KOPT-K1 (cell line): ENCODE results near the gene ELAVL1.
"Not testable (repeated sequence)": the region's sequence is repeated elsewhere in the genome, so short reads cannot be mapped to it uniquely, and the experiment has no call there.

Experiments
- H3K27ac ChIP-seq: fragments of 200-600 bp; sonication (generic); 2 replicates; pipeline ENCODE4 v1.5.1; 2016; ENCODE audit warnings: antibody characterized with exemption, mild to moderate bottlenecking, low read depth, low read length; ENCODE audit not compliant: poor library complexity, severe bottlenecking
- H3K36me3 ChIP-seq: fragments of 200-600 bp; sonication (generic); 2 replicates; pipeline ENCODE4 v1.5.1; 2017; ENCODE audit warnings: antibody characterized with exemption, mild to moderate bottlenecking, low read length, moderate library complexity; ENCODE audit not compliant: insufficient read depth
- H3K9me3 ChIP-seq: fragments of 200-600 bp; sonication (generic); 2 replicates; pipeline ENCODE4 v1.5.1; 2017; ENCODE audit warnings: antibody characterized with exemption, low read length, mild to moderate bottlenecking; ENCODE audit not compliant: insufficient read depth, poor library complexity, severe bottlenecking

ELAVL1 gene

GRCh38 chr19:8005534-8006256 is at the start of gene ELAVL1:
Gene ELAVL1, minus strand, starts transcription at chr19:8005641. Its CDS starts 13,826 bp downstream, at chr19:7991815.
- no peaks in the 10 kb centered on the region for H3K9me3 ChIP-seq
- peak within 1 kb of the TSS; percentile 70 for H3K27ac ChIP-seq
- H3K36me3 ChIP-seq: peaks cover 25% of the 10 kb centered on the region; the same call in 1 of the 2 replicates

GRCh38 chr19:8054169-8054568 is 48.7 kb upstream of the ELAVL1 start:
- no peaks in the 10 kb centered on the region for H3K9me3 ChIP-seq
- H3K27ac ChIP-seq: no peak overlapping the region
- no peaks in the 10 kb centered on the region for H3K36me3 ChIP-seq

GRCh38 chr19:8052464-8052859 is 47.0 kb upstream of the ELAVL1 start, which contains the start of gene CCL25:
Gene CCL25, plus strand, starts transcription at chr19:8052760. Its CDS starts 290 bp downstream, at chr19:8053050.
- H3K36me3 ChIP-seq: no peaks in the 10 kb centered on the region
- H3K9me3 ChIP-seq: no peaks in the 10 kb centered on the region
- no peak within 1 kb of the TSS for H3K27ac ChIP-seq

GRCh38 chr19:8050274-8051096 is 45.0 kb upstream of the ELAVL1 start:
- H3K27ac ChIP-seq: no peak overlapping the region
- no peaks in the 10 kb centered on the region for H3K36me3 ChIP-seq
- no peaks in the 10 kb centered on the region for H3K9me3 ChIP-seq

- Histone ChIP-seq H3K36me3 (no peaks in the 10 kb centered on the region), H3K9me3 (no peaks in the 10 kb centered on the region), H3K27ac (no peak overlapping the region)
Observed at GRCh38 chr19:8046569-8047165, 41.2 kb upstream of the ELAVL1 start.

- H3K9me3 ChIP-seq: no peaks in the 10 kb centered on the region
- no peak overlapping the region for H3K27ac ChIP-seq
- no peaks in the 10 kb centered on the region for H3K36me3 ChIP-seq
Observed at GRCh38 chr19:8045872-8046568, 40.6 kb upstream of the ELAVL1 start.

- no peak overlapping the region for H3K27ac ChIP-seq
- no peaks in the 10 kb centered on the region for H3K9me3 ChIP-seq
- H3K36me3 ChIP-seq: no peaks in the 10 kb centered on the region
Observed at GRCh38 chr19:8044018-8044417, 38.6 kb upstream of the ELAVL1 start.

GRCh38 chr19:8042900-8043299 is 37.5 kb upstream of the ELAVL1 start:
- Histone ChIP-seq H3K36me3 (no peaks in the 10 kb centered on the region), H3K27ac (no peak overlapping the region), H3K9me3 (no peaks in the 10 kb centered on the region)

GRCh38 chr19:8041531-8041931 is 36.1 kb upstream of the ELAVL1 start:
- H3K9me3 ChIP-seq: no peaks in the 10 kb centered on the region
- no peak overlapping the region for H3K27ac ChIP-seq
- no peaks in the 10 kb centered on the region for H3K36me3 ChIP-seq

- no peak overlapping the region for H3K27ac ChIP-seq
- no peaks in the 10 kb centered on the region for H3K36me3 ChIP-seq
- no peaks in the 10 kb centered on the region for H3K9me3 ChIP-seq
Observed at GRCh38 chr19:8039231-8039630, 33.8 kb upstream of the ELAVL1 start.

GRCh38 chr19:8038815-8039214 is 33.4 kb upstream of the ELAVL1 start:
- H3K27ac ChIP-seq: no peak overlapping the region
- H3K9me3 ChIP-seq: no peaks in the 10 kb centered on the region
- no peaks in the 10 kb centered on the region for H3K36me3 ChIP-seq

- no peaks in the 10 kb centered on the region for H3K9me3 ChIP-seq
- no peaks in the 10 kb centered on the region for H3K36me3 ChIP-seq
- no peak overlapping the region for H3K27ac ChIP-seq
Observed at GRCh38 chr19:8036434-8037099, 31.1 kb upstream of the ELAVL1 start.

- H3K36me3 ChIP-seq: no peaks in the 10 kb centered on the region
- H3K27ac ChIP-seq: no peak overlapping the region
- no peaks in the 10 kb centered on the region for H3K9me3 ChIP-seq
Observed at GRCh38 chr19:8034178-8034525, 28.7 kb upstream of the ELAVL1 start.

- not testable (repeated sequence) for H3K9me3 ChIP-seq, H3K27ac ChIP-seq, H3K36me3 ChIP-seq
Observed at GRCh38 chr19:8033287-8034177, 28.1 kb upstream of the ELAVL1 start.
